H1 (cell line): ENCODE results near the gene EEF1A2. TPM values are rescaled to one million over a fixed set of nuclear protein-coding genes. Genes with fewer than 3 reads are reported as not detected.
A peak's percentile ranks its signal among the peaks of the same experiment; 100 is the strongest.

Experiments used
- CTCF ChIA-PET: fragments of 300-600 bp; sonication (Branson Sonifier 250); formaldehyde crosslinking; loops from one replicate; lab custom pipeline; 2021; ENCODE audit not compliant: partially characterized antibody; lab: Charles Lee
- POLR2A ChIA-PET: fragments of 300-600 bp; sonication (Branson Sonifier 250); formaldehyde crosslinking; loops from one replicate; lab custom pipeline; 2021; ENCODE audit warnings: inconsistent platforms; ENCODE audit not compliant: partially characterized antibody; lab: Charles Lee
- DNase-seq, 2 experiments: peaks; one replicate each; pipeline versions ENCODE4 v3.0.0 to v3.0.0-alpha.2; 2010 to 2022; ENCODE audit warnings: low spot score in 2 of 2, low read depth in 1 of 2, mixed read lengths in 1 of 2
- FAIRE-seq: peaks from 2 replicates; lab custom pipeline; 2011; peaks lifted over from hg19 to GRCh38; lab: Jason Lieb, UNC
- H2AFZ ChIP-seq: 2 replicates; pipeline ENCODE4 v1.8.1; 2012; ENCODE audit warnings: low read length, inconsistent platforms
- H2AK5ac ChIP-seq: 2 replicates; pipeline ENCODE4 v1.6.1; 2013; ENCODE audit warnings: low read depth, low read length
- H2BK120ac ChIP-seq: replicated peaks from 2 replicates; pipeline ENCODE3; 2013; ENCODE audit warnings: low read depth, low read length, inconsistent platforms
- H2BK12ac ChIP-seq: 2 replicates; pipeline ENCODE4 v1.6.1; 2013; ENCODE audit warnings: low read depth, low read length
- H2BK15ac ChIP-seq: 2 replicates; pipeline ENCODE4 v1.6.1; 2013; ENCODE audit warnings: low read length
- H2BK20ac ChIP-seq: 2 replicates; pipeline ENCODE4 v1.6.1; 2013; ENCODE audit warnings: low read length
- H2BK5ac ChIP-seq: 2 replicates; pipeline ENCODE4 v1.6.1; 2013; ENCODE audit warnings: low read depth, low read length
- H3K14ac ChIP-seq: 2 replicates; pipeline ENCODE4 v1.6.1; 2013; ENCODE audit warnings: inconsistent platforms; ENCODE audit not compliant: insufficient read length
- H3K18ac ChIP-seq: 2 replicates; pipeline ENCODE4 v1.6.1; 2013; ENCODE audit warnings: low read length; ENCODE audit errors: extremely low read depth
- H3K23ac ChIP-seq: 2 replicates; pipeline ENCODE4 v1.6.1; 2013; ENCODE audit warnings: inconsistent platforms; ENCODE audit not compliant: insufficient read length
- H3K23me2 ChIP-seq: 2 replicates; pipeline ENCODE4 v1.6.1; 2013; ENCODE audit warnings: low read depth, low read length
- H3K27ac ChIP-seq: 2 replicates; pipeline ENCODE4 v1.6.1; 2011; ENCODE audit warnings: low read depth, low read length, inconsistent platforms
- H3K27me3 ChIP-seq, 4 experiments: replicated peaks in 1 of 4; 1 replicate in 1 of 4; 2 replicates in 3 of 4; pipeline versions ENCODE4 v1.6.1 to v1.8.1; 2011 to 2013; ENCODE audit warnings: low read length in 3 of 4, mild to moderate bottlenecking in 3 of 4, inconsistent platforms in 2 of 4, mixed read lengths in 2 of 4, moderate library complexity in 1 of 4; ENCODE audit not compliant: control insufficient read depth in 3 of 4, insufficient read depth in 3 of 4; ENCODE audit errors: extremely low read depth in 1 of 4
- H3K36me3 ChIP-seq, 4 experiments: 2 replicates each; pipeline versions ENCODE4 v1.6.1 to v1.8.1; 2011 to 2013; ENCODE audit warnings: mild to moderate bottlenecking in 4 of 4, low read length in 3 of 4, moderate library complexity in 2 of 4, control low read depth in 1 of 4, inconsistent platforms in 1 of 4; ENCODE audit not compliant: insufficient read depth in 4 of 4, control insufficient read depth in 2 of 4
- H3K4ac ChIP-seq: replicated peaks from 2 replicates; pipeline ENCODE3; 2013; ENCODE audit warnings: low read length, low read depth, mixed read lengths, inconsistent platforms; ENCODE audit not compliant: insufficient read length
- H3K4me1 ChIP-seq, 4 experiments: replicated peaks in 1 of 4; 1 replicate in 1 of 4; 2 replicates in 3 of 4; pipeline versions ENCODE4 v1.6.1 to v1.8.1; 2011 to 2013; ENCODE audit warnings: low read length in 3 of 4, inconsistent platforms in 2 of 4, mixed read lengths in 1 of 4; ENCODE audit not compliant: insufficient read depth in 4 of 4, control insufficient read depth in 3 of 4
- H3K4me2 ChIP-seq, 2 experiments: 2 replicates each; pipeline versions ENCODE4 v1.6.1 to v1.8.1; 2011 to 2013; ENCODE audit warnings: low read depth in 2 of 2, low read length in 2 of 2, control low read depth in 1 of 2, inconsistent platforms in 1 of 2, mild to moderate bottlenecking in 1 of 2; ENCODE audit not compliant: insufficient read depth in 1 of 2
- H3K4me3 ChIP-seq, 4 experiments: fragments of 200-600, 300-600 bp in 1 of 4; sonication (generic), shearing (Covaris generic), sonication (Bioruptor Twin) in 1 of 4; 2 replicates each; pipeline versions ENCODE4 v1.5.1 to v1.8.1; 2011 to 2016; ENCODE audit warnings: low read length in 4 of 4, low read depth in 3 of 4, control low read depth in 2 of 4, inconsistent platforms in 2 of 4, mild to moderate bottlenecking in 2 of 4, mixed read lengths in 1 of 4, moderate library complexity in 1 of 4; ENCODE audit not compliant: insufficient read depth in 2 of 4; ENCODE audit errors: extremely low read depth in 1 of 4
- H3K56ac ChIP-seq: replicated peaks from 2 replicates; pipeline ENCODE3; 2013; ENCODE audit warnings: low read depth, mild to moderate bottlenecking, mixed read lengths, low read length, inconsistent platforms; ENCODE audit not compliant: insufficient read length
- H3K79me1 ChIP-seq: 2 replicates; pipeline ENCODE4 v1.6.1; 2013; ENCODE audit warnings: low read depth, low read length, control low read depth
- H3K79me2 ChIP-seq, 2 experiments: 2 replicates each; pipeline versions ENCODE4 v1.6.1 to v1.8.1; 2012 to 2013; ENCODE audit warnings: low read length in 2 of 2, mild to moderate bottlenecking in 2 of 2, inconsistent platforms in 1 of 2; ENCODE audit not compliant: insufficient read depth in 2 of 2, control insufficient read depth in 1 of 2
- H3K9ac ChIP-seq, 4 experiments: replicated peaks in 1 of 4; 1 replicate in 1 of 4; 2 replicates in 3 of 4; pipeline versions ENCODE4 v1.6.1 to v1.8.1; 2011 to 2013; ENCODE audit warnings: low read depth in 3 of 4, low read length in 3 of 4, control low read depth in 2 of 4, mild to moderate bottlenecking in 2 of 4, moderate library complexity in 2 of 4, inconsistent platforms in 1 of 4; ENCODE audit errors: extremely low read depth in 1 of 4
- H3K9me3 ChIP-seq, 2 experiments: 2 replicates each; pipeline versions ENCODE4 v1.6.1 to v1.8.1; 2012 to 2013; ENCODE audit warnings: mild to moderate bottlenecking in 2 of 2, moderate library complexity in 2 of 2, control low read depth in 1 of 2, inconsistent platforms in 1 of 2, low read depth in 1 of 2, low read length in 1 of 2, mixed read lengths in 1 of 2; ENCODE audit not compliant: insufficient read depth in 2 of 2
- H4K20me1 ChIP-seq, 2 experiments: replicated peaks in 1 of 2; 2 replicates each; pipeline versions ENCODE3 to v1.8.1; 2011 to 2013; ENCODE audit warnings: inconsistent platforms in 2 of 2, low read length in 2 of 2, mild to moderate bottlenecking in 1 of 2; ENCODE audit not compliant: insufficient read depth in 2 of 2, control insufficient read depth in 1 of 2
- H4K5ac ChIP-seq: 2 replicates; pipeline ENCODE4 v1.6.1; 2013; ENCODE audit warnings: low read length, low read depth, mixed read lengths, inconsistent platforms; ENCODE audit not compliant: insufficient read length
- H4K8ac ChIP-seq: 2 replicates; pipeline ENCODE4 v1.8.0; 2013; ENCODE audit warnings: mild to moderate bottlenecking, moderate library complexity, low read length, inconsistent platforms; ENCODE audit not compliant: insufficient read depth; ENCODE audit errors: extremely low read depth
- H4K91ac ChIP-seq: replicated peaks from 2 replicates; pipeline ENCODE3; 2013; ENCODE audit warnings: low read length, mixed read lengths, inconsistent platforms; ENCODE audit not compliant: insufficient read length
- EGR1 ChIP-seq: IDR thresholded peaks from 2 replicates; pipeline ENCODE4 v1.6.1; 2011; ENCODE audit warnings: low read depth, low read length, borderline replicate concordance
- GTF2F1 ChIP-seq: IDR thresholded peaks from 2 replicates; pipeline ENCODE4 v1.6.1; 2012; ENCODE audit warnings: low read depth, low read length, improper control_type of control experiment, borderline replicate concordance
- HDAC6 ChIP-seq: IDR thresholded peaks from one replicate; pipeline ENCODE4 v1.7.1; 2012; ENCODE audit warnings: low read depth, mild to moderate bottlenecking, inconsistent platforms, low read length, moderate library complexity
- JUN ChIP-seq: IDR thresholded peaks from 2 replicates; pipeline ENCODE4 v1.6.1; 2011; ENCODE audit warnings: low read depth, mild to moderate bottlenecking, improper control_type of control experiment, low read length
- JUND ChIP-seq: IDR thresholded peaks from 2 replicates; pipeline ENCODE4 v1.6.1; 2011; ENCODE audit warnings: mild to moderate bottlenecking, improper control_type of control experiment, low read length
- MAX ChIP-seq: IDR thresholded peaks from 2 replicates; pipeline ENCODE4 v1.6.1; 2012; ENCODE audit warnings: inconsistent platforms
- NRF1 ChIP-seq: IDR thresholded peaks from 2 replicates; pipeline ENCODE4 v1.6.1; 2011; ENCODE audit warnings: mild to moderate bottlenecking, low read depth, low read length, improper control_type of control experiment
- PHF8 ChIP-seq: fragments of 200-600 bp; sonication (generic); conservative IDR thresholded peaks from 2 replicates; pipeline ENCODE4 v1.7.1; 2012; ENCODE audit warnings: low read depth, mild to moderate bottlenecking, inconsistent platforms, low read length, moderate library complexity
- RNF2 ChIP-seq: fragments of 200-900, 300-1000 bp; sonication (generic); IDR thresholded peaks from 2 replicates; pipeline ENCODE4 v1.7.1; 2016; ENCODE audit warnings: borderline replicate concordance, low read depth, mild to moderate bottlenecking, antibody characterized with exemption, low read length; ENCODE audit not compliant: poor library complexity, severe bottlenecking; ENCODE audit errors: missing control alignments
- SP1 ChIP-seq: IDR thresholded peaks from 2 replicates; pipeline ENCODE4 v1.6.1; 2011; ENCODE audit warnings: low read depth, low read length
- SRF ChIP-seq: IDR thresholded peaks from 2 replicates; pipeline ENCODE4 v1.6.1; 2011; ENCODE audit warnings: mild to moderate bottlenecking, low read depth, low read length, moderate library complexity
- TBP ChIP-seq: IDR thresholded peaks from 2 replicates; pipeline ENCODE4 v1.6.1; 2011; ENCODE audit warnings: low read depth, low read length, improper control_type of control experiment
- TCF12 ChIP-seq: IDR thresholded peaks from 2 replicates; pipeline ENCODE4 v1.6.1; 2011; ENCODE audit warnings: low read depth, mild to moderate bottlenecking, low read length
- YY1 ChIP-seq: IDR thresholded peaks from 2 replicates; pipeline ENCODE4 v1.6.1; 2011; ENCODE audit warnings: low read depth, mild to moderate bottlenecking, low read length
- WGBS, 2 experiments: shearing (Covaris generic) in 1 of 2; methylation state at CpG; one replicate each; pipeline versions ENCODE4 v1.1.6 to v1.1.7; 2013 to 2015; ENCODE audit warnings: low lambda C conversion rate in 2 of 2, mixed read lengths in 2 of 2, inconsistent platforms in 1 of 2, low coverage in 1 of 2, missing lambda C conversion rate in 1 of 2; ENCODE audit not compliant: insufficient replicate concordance in 2 of 2, insufficient coverage in 1 of 2, insufficient read length in 1 of 2; ENCODE audit errors: extremely low coverage in 1 of 2, missing lambda C conversion rate in 1 of 2; 5-methylcytosine and 5-hydroxymethylcytosine counted together
- polyA plus RNA-seq, 7 experiments: library from polyadenylated mRNA; depleted of rRNA in 3 of 7; stranded (reverse) in 5 of 7; unstranded in 2 of 7; fragments of >200 nt in 5 of 7; fragments of 200-250 nt in 2 of 7; gene quantifications; 1 replicate in 5 of 7; 2 replicates in 1 of 7; 4 replicates in 1 of 7; pipeline versions ENCODE4 v1.2.1 to v1.2.3, GENCODE V29; 2011 to 2013; ENCODE audit warnings: missing spikeins in 2 of 7, mixed read lengths in 2 of 7
- total RNA-seq: library from RNA; stranded (reverse); fragmentation: NEBNext Ultra II Directional; extraction: Animal tissue kit (Norgen Biotek cat#: 25700); gene quantifications from 2 replicates; pipeline ENCODE4 v1.2.1, GENCODE V29; 2021

EEF1A2 gene
- total and polyA plus RNA-seq, 2 of the 8 experiments (the other 6 are each of a cell fraction or from before 2014, with no cell fraction given): 7.4 to 25.8 TPM

DNA sequence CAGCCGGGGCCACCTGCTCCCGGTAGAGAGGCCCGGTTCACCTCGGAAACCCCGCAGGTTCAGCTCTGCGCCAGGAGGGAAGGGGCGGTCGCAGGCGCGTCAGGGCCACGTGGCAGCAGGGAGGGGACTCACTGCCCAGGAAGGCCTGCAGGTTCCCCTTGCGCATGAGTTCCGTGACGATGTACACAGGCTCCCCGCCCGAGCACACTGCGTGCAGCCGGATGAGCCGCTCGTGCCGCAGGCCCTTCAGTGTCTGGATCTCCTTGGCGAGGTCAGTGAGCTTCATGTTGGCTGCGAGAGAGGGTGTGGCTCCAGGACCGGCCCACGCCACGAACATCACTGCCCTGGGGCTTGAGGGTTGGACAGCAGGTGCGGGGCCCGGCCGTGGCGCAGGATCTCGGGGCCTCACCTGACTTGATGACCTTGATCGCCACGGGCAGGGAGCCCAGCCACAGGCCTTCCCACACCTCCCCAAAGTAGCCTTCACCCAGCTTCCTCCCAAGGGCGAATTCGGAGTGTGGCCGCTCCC lies 43.2 kb upstream of the EEF1A2 start:
- Histone ChIP-seq H3K27me3 (no peaks in the 10 kb centered on the region), H3K23me2 (no peaks in the 10 kb centered on the region), H3K14ac (no peak overlapping the region), H3K4me2 (no peak overlapping the region), H4K20me1 (no peaks in the 10 kb centered on the region), H3K18ac (no peak overlapping the region), H2BK120ac (no peak overlapping the region), H3K4ac (no peak overlapping the region), H3K27ac (no peak overlapping the region), H4K91ac (no peak overlapping the region), H3K23ac (no peak overlapping the region), H2BK5ac (no peak overlapping the region), H3K79me1 (no peaks in the 10 kb centered on the region), H2BK20ac (no peak overlapping the region), H2AFZ (no peak overlapping the region), H4K5ac (no peak overlapping the region), H2BK12ac (no peak overlapping the region), H3K9ac (no peak overlapping the region), H3K79me2 (no peaks in the 10 kb centered on the region), H2BK15ac (no peak overlapping the region), H3K36me3 (no peaks in the 10 kb centered on the region), H3K56ac (no peak overlapping the region), H3K4me1 (peaks cover 0 to 8% (median 2%) of the 10 kb centered on the region in 4 experiments; a peak in 5 of 7 replicates), H3K9me3 (no peaks in the 10 kb centered on the region), H4K8ac (peak overlapping the region; percentile 51; the same call in 1 of the 2 replicates), H2AK5ac (no peak overlapping the region), H3K4me3 (no peak overlapping the region)
- ChIA-PET POLR2A (interaction anchor here (2.3 kb wide), 1 partner anchor 10 kb away, joined by 7 read pairs; no protein-coding TSS in a partner anchor), CTCF (interaction anchor here (0.6 to 1.7 kb wide), 10 partner anchors 10 to 168 kb away, joined by 3 to 5 read pairs (median 4); partner anchors contain the start of gene HELZ2)
- FAIRE-seq (no peak), DNase-seq (no peak)
- 93% methylated on average over 36 of the region's 36 CpGs; no CpG with 5 or more reads in 1 of the 2 experiments for WGBS, 2 experiments
- no peak for TF ChIP-seq JUND
- no peak for TF ChIP-seq TBP
- no peak for TF ChIP-seq SP1
- TF ChIP-seq HDAC6: no peak
- TF ChIP-seq RNF2: no peak
- no peak for TF ChIP-seq TCF12
- no peak for TF ChIP-seq EGR1
- TF ChIP-seq YY1: no peak
- TF ChIP-seq GTF2F1: no peak
- no peak for TF ChIP-seq NRF1
- no peak for TF ChIP-seq SRF
- no peak for TF ChIP-seq MAX
- TF ChIP-seq JUN: no peak
- no peak for TF ChIP-seq PHF8
